Activated T-helper 17 cell treated with anti-CD3 and anti-CD28 coated beads, Interleukin-2, amount 50 U/mL, for 72 hours (primary cell): Measurements from ENCODE around the gene DZIP1. TPM values are rescaled to one million over a fixed set of nuclear protein-coding genes. Genes with fewer than 3 reads are reported as not detected.

Experiments
- ATAC-seq: fragments of 150-1000 bp; cut with Tn5 transposase; replicated peaks from 2 replicates; pipeline ENCODE4 v1.10.0; 2021; ENCODE audit warnings: mild to moderate bottlenecking, moderate library complexity
- H3K27ac Mint-ChIP-seq: one replicate; pipeline ENCODE4 v1.8.0; 2022; ENCODE audit warnings: mixed read lengths
- H3K27me3 Mint-ChIP-seq: one replicate; pipeline ENCODE4 v1.8.0; 2022; ENCODE audit warnings: mixed read lengths
- H3K36me3 Mint-ChIP-seq: one replicate; pipeline ENCODE4 v1.8.0; 2022; ENCODE audit warnings: low read depth, mild to moderate bottlenecking, mixed read lengths
- H3K4me1 Mint-ChIP-seq: one replicate; pipeline ENCODE4 v1.8.0; 2022; ENCODE audit warnings: mixed read lengths
- H3K4me3 Mint-ChIP-seq: one replicate; pipeline ENCODE4 v1.8.0; 2022; ENCODE audit warnings: mild to moderate bottlenecking, mixed read lengths
- H3K9me3 Mint-ChIP-seq: one replicate; pipeline ENCODE4 v1.8.0; 2022; ENCODE audit warnings: mixed read lengths
- total RNA-seq, 2 donors: library from RNA; stranded (reverse); gene quantifications; one replicate each; pipeline ENCODE4 v1.2.3, GENCODE V29; 2022

The DZIP1 gene
- total RNA-seq, 2 donors from 2014 or later, result not detected

DNA sequence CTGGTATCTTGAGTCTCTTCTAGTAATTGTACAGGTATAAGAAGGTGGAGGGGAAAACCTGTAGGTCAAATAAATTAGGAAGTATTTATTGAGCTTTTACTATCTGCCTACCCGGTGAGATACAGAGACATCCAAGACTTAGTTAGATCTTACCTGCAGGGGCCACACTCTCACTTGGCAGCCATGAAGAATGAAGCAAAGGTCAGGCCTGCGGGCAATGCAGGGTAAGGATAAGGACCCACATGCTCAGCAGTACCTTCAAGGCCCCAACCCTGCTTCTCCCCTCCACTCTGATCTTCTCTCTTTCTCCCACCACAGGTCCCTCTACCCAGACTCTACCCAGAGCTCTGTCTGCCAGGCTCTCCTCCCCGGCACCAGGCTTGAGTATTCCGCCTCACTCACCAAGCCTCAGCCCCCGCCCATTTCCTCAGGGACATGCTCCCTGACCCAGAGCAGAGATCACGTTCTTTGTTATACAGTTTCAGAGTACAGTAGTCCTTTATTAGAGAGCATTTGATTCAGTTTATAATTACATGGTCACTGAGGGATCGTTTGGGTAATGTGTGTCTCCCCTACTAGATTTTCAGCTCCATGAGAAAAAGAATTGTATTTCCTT lies 110.9 kb downstream of the DZIP1 start:
- H3K36me3 Mint-ChIP-seq, result no peaks in the 10 kb centered on the region
- no peak for ATAC-seq
- peaks cover 8% of the 10 kb centered on the region for H3K4me1 Mint-ChIP-seq
- H3K9me3 Mint-ChIP-seq, result no peaks in the 10 kb centered on the region
- peaks cover 25% of the 10 kb centered on the region for H3K27me3 Mint-ChIP-seq
- H3K27ac Mint-ChIP-seq, result no peak overlapping the region
- H3K4me3 Mint-ChIP-seq, result no peak overlapping the region

DNA sequence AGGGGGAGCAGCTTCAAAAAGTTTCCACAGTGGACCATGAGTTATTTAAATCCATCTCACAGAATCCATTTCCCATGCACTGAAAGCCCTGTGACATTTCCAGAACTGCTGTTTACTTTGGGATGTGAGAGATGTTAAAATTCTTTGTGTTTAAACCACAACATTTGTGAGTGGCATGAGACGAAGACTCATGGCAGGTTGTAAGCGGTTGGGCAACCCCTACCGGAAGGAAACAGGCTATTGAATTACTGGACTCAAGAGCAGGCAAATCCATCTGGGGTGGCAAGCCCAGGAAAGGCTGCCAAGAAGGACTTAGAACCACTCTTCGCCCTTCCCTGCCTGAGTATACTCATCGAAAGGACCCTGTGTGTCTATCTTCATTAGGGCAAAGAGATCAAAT lies 114.3 kb downstream of the DZIP1 start:
- peaks cover 1% of the 10 kb centered on the region for H3K4me1 Mint-ChIP-seq

More for the DNA sequence above, 114.3 kb downstream of the DZIP1 start:
- H3K4me3 Mint-ChIP-seq, result no peak overlapping the region
- H3K27ac Mint-ChIP-seq, result no peak overlapping the region
- peaks cover 19% of the 10 kb centered on the region for H3K27me3 Mint-ChIP-seq
- ATAC-seq, result no peak
- peaks cover 4% of the 10 kb centered on the region for H3K9me3 Mint-ChIP-seq
- no peaks in the 10 kb centered on the region for H3K36me3 Mint-ChIP-seq

Other genes with a start within 250 kb of the DZIP1 start
- gene CLDN10, start 92.0 kb downstream of the DZIP1 start, total RNA-seq, result not detected
- gene DNAJC3, start 32.4 kb upstream of the DZIP1 start, total RNA-seq, result 10 to 100 TPM; 14.4 to 19.6 TPM